Caco-2 (cell line): ENCODE results near the gene IL1RL2. TPM values are rescaled to one million over a fixed set of nuclear protein-coding genes. Genes with fewer than 3 reads are reported as not detected.
A peak's percentile ranks its signal among the peaks of the same experiment; 100 is the strongest.

Source experiments
- BruUV-seq: library from RNA; stranded (reverse); fragments of 400-500 nt; replicated peaks from 2 replicates; lab custom pipeline; 2021; lab: Mats Ljungman, UMichigan
- CTCF ChIA-PET: fragments of 300-600 bp; sonication (Branson Sonifier 250); formaldehyde crosslinking; loops from one replicate; lab custom pipeline; 2022; ENCODE audit warnings: antibody characterized with exemption; lab: Charles Lee
- POLR2A ChIA-PET: fragments of 300-600 bp; sonication (Branson Sonifier 250); formaldehyde crosslinking; loops from one replicate; lab custom pipeline; 2022; ENCODE audit warnings: antibody characterized with exemption; lab: Charles Lee
- DNase-seq, 2 experiments: peaks; one replicate each; pipeline versions ENCODE4 v3.0.0 to v3.0.0-alpha.2; 2020 to 2022
- H3K27me3 ChIP-seq: replicated peaks from 2 replicates; pipeline ENCODE4 v1.6.0; 2011; ENCODE audit warnings: low read length; ENCODE audit not compliant: control insufficient read depth, insufficient read depth
- H3K36me3 ChIP-seq: 2 replicates; pipeline ENCODE4 v1.5.1; 2011; ENCODE audit warnings: low read length; ENCODE audit not compliant: control insufficient read depth, insufficient read depth
- H3K4me1 ChIP-seq: fragments of 250-450 bp; sonication (Bioruptor Pico); 2 replicates; pipeline ENCODE4 v1.5.1; 2020; ENCODE audit warnings: mild to moderate bottlenecking
- H3K4me3 ChIP-seq: 2 replicates; pipeline ENCODE4 v1.5.1; 2011; ENCODE audit warnings: low read depth, mild to moderate bottlenecking, control low read depth, low read length
- H3K9me3 ChIP-seq: fragments of 250-450 bp; sonication (Bioruptor Pico); 2 replicates; pipeline ENCODE4 v1.5.1; 2020; ENCODE audit warnings: mild to moderate bottlenecking, moderate library complexity
- H3K27ac Mint-ChIP-seq: one replicate; pipeline ENCODE4 v1.8.0; 2022; ENCODE audit warnings: mixed read lengths; ENCODE audit not compliant: unreplicated experiment
- H3K27me3 Mint-ChIP-seq: one replicate; pipeline ENCODE4 v1.8.0; 2022; ENCODE audit warnings: mixed read lengths; ENCODE audit not compliant: insufficient read depth, unreplicated experiment
- H3K36me3 Mint-ChIP-seq: one replicate; pipeline ENCODE4 v1.8.0; 2022; ENCODE audit warnings: mild to moderate bottlenecking, mixed read lengths; ENCODE audit not compliant: insufficient read depth, unreplicated experiment
- H3K4me1 Mint-ChIP-seq: one replicate; pipeline ENCODE4 v1.8.0; 2022; ENCODE audit warnings: low read depth, mixed read lengths; ENCODE audit not compliant: unreplicated experiment
- H3K4me3 Mint-ChIP-seq: one replicate; pipeline ENCODE4 v1.8.0; 2022; ENCODE audit warnings: mild to moderate bottlenecking, moderate library complexity, mixed read lengths; ENCODE audit not compliant: unreplicated experiment
- H3K9me3 Mint-ChIP-seq: one replicate; pipeline ENCODE4 v1.8.0; 2022; ENCODE audit warnings: mixed read lengths; ENCODE audit not compliant: unreplicated experiment
- CTCF ChIP-seq, 2 experiments: fragments of 200-600 bp in 1 of 2; IDR thresholded peaks; 1 replicate in 1 of 2; 2 replicates in 1 of 2; pipeline versions ENCODE4 v1.5.1 to v1.8.0; 2011 to 2022; ENCODE audit warnings: antibody characterized with exemption in 1 of 2, control low read depth in 1 of 2, inconsistent platforms in 1 of 2, low read depth in 1 of 2, low read length in 1 of 2, mild to moderate bottlenecking in 1 of 2, moderate library complexity in 1 of 2; ENCODE audit not compliant: insufficient read depth in 1 of 2, severe bottlenecking in 1 of 2, unreplicated experiment in 1 of 2
- intact Hi-C: fragments of 100-400 bp; cut with micrococcal nuclease; formaldehyde crosslinking; loops from one replicate; pipeline ENCODE4 v1.10.0; 2022; ENCODE audit not compliant: unreplicated experiment
- total RNA-seq: library from RNA; stranded (reverse); gene quantifications from 2 replicates; pipeline ENCODE4 v1.2.3, GENCODE V29; 2022

Gene IL1RL2
- total RNA-seq, 1 experiment from 2014 or later, result not detected

DNA sequence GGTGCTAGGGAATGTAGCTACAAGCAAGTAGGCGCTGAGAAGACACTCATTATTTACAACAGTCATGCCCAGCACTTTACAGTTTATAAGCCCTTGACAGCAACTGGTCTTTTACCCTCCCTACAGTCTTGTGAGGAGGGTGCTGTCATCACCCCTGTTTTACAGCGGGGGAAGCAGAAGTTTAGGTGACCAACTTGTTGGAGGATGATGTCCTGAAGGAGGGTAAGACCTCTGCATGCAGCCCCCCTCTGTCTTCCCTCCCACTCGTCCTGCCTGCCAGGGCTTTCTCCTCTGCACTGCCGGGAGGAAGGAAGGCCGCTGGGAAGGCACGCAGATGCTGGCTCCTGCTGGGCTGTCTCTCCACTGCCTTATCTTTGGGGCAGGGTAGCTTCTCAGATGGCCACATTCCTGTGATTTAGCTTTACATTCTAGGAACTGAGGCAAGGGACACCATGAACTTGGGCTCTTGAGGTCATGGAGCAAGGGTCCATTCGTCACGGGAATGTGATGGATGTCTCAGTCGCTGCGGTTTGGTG is 43.3 kb upstream of the IL1RL2 start:
- Histone ChIP-seq H3K4me1 (no peaks in the 10 kb centered on the region), H3K9me3 (peaks cover 31% of the 10 kb centered on the region), H3K4me3 (peak overlapping the region; percentile 48), H3K36me3 (peaks cover 5% of the 10 kb centered on the region), H3K27me3 (no peaks in the 10 kb centered on the region)
- Mint-ChIP-seq H3K27me3 (no peaks in the 10 kb centered on the region), H3K4me1 (peaks cover 6% of the 10 kb centered on the region), H3K36me3 (peaks cover 31% of the 10 kb centered on the region), H3K27ac (peak overlapping the region; percentile 95), H3K4me3 (peak overlapping the region; percentile 90), H3K9me3 (peaks cover 37% of the 10 kb centered on the region)
- POLR2A ChIA-PET, result interaction anchor here (0.6 to 1.8 kb wide), 2 partner anchors 39 to 43 kb away, joined by 3 to 5 read pairs; no protein-coding TSS in a partner anchor
- CTCF ChIA-PET, result interaction anchor here (1.0 to 2.5 kb wide), 3 partner anchors 12 to 123 kb away, joined by 3 to 15 read pairs (median 3); no protein-coding TSS in a partner anchor
- no peak for TF ChIP-seq CTCF (IDR thresholded peaks at IDR 0.05; ENCODE audit: insufficient read depth in 1 of 2, low read depth in 1 of 2, low read length in 1 of 2, severe bottlenecking in 1 of 2, unreplicated experiment in 1 of 2)
- intact Hi-C loops, result loop anchor here (2.0 to 5.0 kb wide), 2 partner anchors 43 to 81 kb away; no protein-coding TSS in a partner anchor
- DNase-seq, result no peak
- TSS peak; percentile 68 for BruUV-seq

DNA sequence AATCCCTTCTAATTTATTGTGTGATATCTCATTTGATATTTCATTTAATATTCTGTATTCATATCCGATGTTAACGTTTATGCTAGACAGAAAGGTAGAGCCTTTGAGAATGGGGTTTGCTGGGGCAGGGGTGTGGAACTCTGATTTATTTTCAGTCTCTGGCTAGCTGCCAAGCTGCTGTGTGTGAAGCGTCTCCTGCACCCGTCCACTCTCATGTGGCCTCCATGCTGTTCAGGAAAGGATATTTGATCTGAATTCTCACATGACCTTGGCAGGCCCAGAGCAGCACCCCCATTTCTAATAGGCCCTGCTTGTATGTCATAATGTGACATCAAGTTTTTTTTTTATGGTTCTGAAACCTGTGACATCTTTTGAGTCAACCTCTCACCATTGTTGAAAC is 42.7 kb upstream of the IL1RL2 start:
- TF ChIP-seq CTCF (IDR thresholded peaks at IDR 0.05; ENCODE audit: insufficient read depth in 1 of 2, low read depth in 1 of 2, low read length in 1 of 2, severe bottlenecking in 1 of 2, unreplicated experiment in 1 of 2), result no peak
- H3K36me3 Mint-ChIP-seq, result peaks cover 31% of the 10 kb centered on the region
- DNase-seq, result no peak
- ChIA-PET CTCF (interaction anchor here (1.1 kb wide), 1 partner anchor 12 kb away, joined by 3 read pairs; no protein-coding TSS in a partner anchor), POLR2A (no interaction called here)
- no peak overlapping the region for H3K27ac Mint-ChIP-seq
- H3K4me3 Mint-ChIP-seq, result no peak overlapping the region
- Histone ChIP-seq H3K4me1 (no peaks in the 10 kb centered on the region), H3K9me3 (peaks cover 33% of the 10 kb centered on the region), H3K4me3 (no peak overlapping the region), H3K27me3 (no peaks in the 10 kb centered on the region), H3K36me3 (peaks cover 5% of the 10 kb centered on the region)
- H3K4me1 Mint-ChIP-seq, result peaks cover 6% of the 10 kb centered on the region
- no TSS peak for BruUV-seq
- H3K9me3 Mint-ChIP-seq, result peaks cover 43% of the 10 kb centered on the region
- no peaks in the 10 kb centered on the region for H3K27me3 Mint-ChIP-seq
- intact Hi-C loops, result loop anchor here (5.0 kb wide), 1 partner anchor 82 kb away; no protein-coding TSS in a partner anchor

GRCh38 chr2:102145107-102145506 is 41.7 kb upstream of the IL1RL2 start:
- ChIA-PET CTCF (interaction anchor here (1.1 kb wide), 1 partner anchor 11 kb away, joined by 3 read pairs; no protein-coding TSS in a partner anchor), POLR2A (no interaction called here)
- H3K9me3 ChIP-seq, result peaks cover 37% of the 10 kb centered on the region
- intact Hi-C loops, result no loop called here
- Mint-ChIP-seq H3K27me3 (no peaks in the 10 kb centered on the region), H3K36me3 (peaks cover 31% of the 10 kb centered on the region), H3K4me3 (no peak overlapping the region), H3K27ac (peak overlapping the region; percentile 68), H3K9me3 (peaks cover 46% of the 10 kb centered on the region), H3K4me1 (peaks cover 6% of the 10 kb centered on the region)
- H3K4me3 ChIP-seq, result no peak overlapping the region
- no peaks in the 10 kb centered on the region for H3K4me1 ChIP-seq
- DNase-seq, result no peak
- no TSS peak for BruUV-seq
- no peaks in the 10 kb centered on the region for H3K27me3 ChIP-seq
- TF ChIP-seq CTCF (IDR thresholded peaks at IDR 0.05; ENCODE audit: insufficient read depth in 1 of 2, low read depth in 1 of 2, low read length in 1 of 2, severe bottlenecking in 1 of 2, unreplicated experiment in 1 of 2), result no peak
- peaks cover 5% of the 10 kb centered on the region for H3K36me3 ChIP-seq
